Fibroblast of skin of back (primary cell): Measurements from ENCODE around the gene FGFBP3.
"Not testable (repeated sequence)": the region's sequence is repeated elsewhere in the genome, so short reads cannot be mapped to it uniquely, and the experiment has no call there.

Experiments
- DNase-seq: peaks from one replicate; pipeline ENCODE4 v3.0.0-alpha.2; 2013

Gene FGFBP3

GRCh38 chr10:91901784-91902677 is 7.3 kb downstream of the FGFBP3 start:
- DNase-seq = peak; percentile 91

DNA sequence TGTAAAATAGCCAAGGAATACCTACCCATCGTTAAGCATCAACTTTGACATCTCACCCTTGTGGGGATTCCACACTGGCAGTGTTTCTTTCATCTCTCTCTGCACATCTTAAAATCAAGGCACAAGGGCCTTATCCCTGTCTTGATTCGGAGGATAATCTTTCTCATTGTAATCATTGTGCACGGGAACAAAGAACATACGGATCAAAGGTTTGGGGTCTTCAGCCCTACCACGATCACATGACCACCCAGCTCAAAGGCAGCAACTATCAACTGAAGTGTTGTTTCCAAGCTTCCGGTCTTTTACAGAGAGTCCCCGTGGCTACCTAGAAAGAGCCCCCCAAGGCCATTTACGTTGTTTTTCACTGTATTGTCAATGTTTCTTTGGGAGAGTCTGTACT is 11.9 kb downstream of the FGFBP3 start:
- DNase-seq = no peak

DNA sequence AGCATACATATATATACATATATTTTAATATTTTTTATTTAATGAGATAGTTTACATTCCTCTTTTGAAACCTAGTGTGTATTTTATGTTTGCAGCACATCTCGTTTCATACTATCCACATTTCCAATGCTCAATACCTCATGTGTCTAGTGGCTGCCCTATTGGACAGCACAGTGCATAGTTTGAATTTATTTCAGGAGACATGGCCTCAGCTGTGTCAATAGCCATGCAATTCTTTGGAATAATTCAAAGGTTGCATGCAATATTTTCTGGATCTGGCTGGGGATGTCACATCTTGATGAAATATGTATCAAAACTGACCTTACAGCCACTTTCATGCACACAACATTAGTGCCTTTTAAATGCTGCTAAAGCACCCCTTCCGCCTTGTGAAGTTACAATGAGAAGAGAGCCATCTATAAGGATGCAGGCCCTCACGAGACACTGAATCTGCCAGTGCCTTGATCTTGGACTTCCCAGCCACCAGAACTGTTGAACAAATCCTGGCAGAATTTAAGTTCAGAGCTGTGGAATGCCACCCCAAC is 13.0 kb downstream of the FGFBP3 start:
- DNase-seq = no peak

GRCh38 chr10:91894261-91894685 is 15.0 kb downstream of the FGFBP3 start:
- not testable (repeated sequence) for DNase-seq

GRCh38 chr10:91893051-91893450 is 16.2 kb downstream of the FGFBP3 start:
- no peak for DNase-seq

DNA sequence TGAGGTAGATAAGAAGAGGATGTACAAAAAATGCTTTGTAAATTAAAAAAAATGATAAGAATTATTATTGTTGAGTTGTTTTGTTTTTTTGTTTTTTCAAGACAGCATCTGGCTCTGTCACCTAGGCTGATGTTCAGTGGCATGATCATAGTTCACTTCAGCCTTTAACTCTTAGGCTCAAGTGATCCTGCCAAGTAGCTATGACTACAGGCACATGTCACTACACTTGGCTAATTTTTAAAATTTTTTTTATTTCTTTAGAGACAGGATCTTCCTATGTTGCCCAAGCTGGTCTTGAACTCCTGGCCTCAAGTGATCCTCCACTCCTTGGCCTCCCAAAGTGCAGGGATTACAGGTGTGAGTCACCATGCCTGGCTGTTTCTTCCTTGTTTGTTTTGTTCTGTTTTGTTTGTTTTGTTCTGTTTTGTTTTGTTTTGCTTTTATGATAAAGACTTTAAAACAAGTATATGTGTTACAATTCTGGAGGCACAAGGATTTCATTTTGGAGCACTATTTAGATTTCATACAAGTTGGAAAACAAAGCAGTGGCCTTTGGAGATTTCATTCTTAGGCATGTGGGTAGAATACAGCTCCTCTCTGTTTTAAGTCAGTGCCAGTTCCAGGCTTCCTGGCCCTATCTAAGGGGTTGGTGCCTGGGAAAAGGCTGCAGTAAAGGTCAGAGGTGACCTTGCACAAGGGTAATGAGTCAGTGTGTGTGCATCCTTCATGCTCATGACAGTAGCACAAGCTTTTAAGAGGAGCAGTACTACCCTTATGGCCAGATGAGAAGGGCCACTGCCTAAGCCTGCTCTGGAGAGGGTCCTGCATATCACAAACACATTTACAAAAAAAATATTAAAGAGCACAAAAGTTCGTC is 17.9 kb downstream of the FGFBP3 start:
- DNase-seq = no peak

DNA sequence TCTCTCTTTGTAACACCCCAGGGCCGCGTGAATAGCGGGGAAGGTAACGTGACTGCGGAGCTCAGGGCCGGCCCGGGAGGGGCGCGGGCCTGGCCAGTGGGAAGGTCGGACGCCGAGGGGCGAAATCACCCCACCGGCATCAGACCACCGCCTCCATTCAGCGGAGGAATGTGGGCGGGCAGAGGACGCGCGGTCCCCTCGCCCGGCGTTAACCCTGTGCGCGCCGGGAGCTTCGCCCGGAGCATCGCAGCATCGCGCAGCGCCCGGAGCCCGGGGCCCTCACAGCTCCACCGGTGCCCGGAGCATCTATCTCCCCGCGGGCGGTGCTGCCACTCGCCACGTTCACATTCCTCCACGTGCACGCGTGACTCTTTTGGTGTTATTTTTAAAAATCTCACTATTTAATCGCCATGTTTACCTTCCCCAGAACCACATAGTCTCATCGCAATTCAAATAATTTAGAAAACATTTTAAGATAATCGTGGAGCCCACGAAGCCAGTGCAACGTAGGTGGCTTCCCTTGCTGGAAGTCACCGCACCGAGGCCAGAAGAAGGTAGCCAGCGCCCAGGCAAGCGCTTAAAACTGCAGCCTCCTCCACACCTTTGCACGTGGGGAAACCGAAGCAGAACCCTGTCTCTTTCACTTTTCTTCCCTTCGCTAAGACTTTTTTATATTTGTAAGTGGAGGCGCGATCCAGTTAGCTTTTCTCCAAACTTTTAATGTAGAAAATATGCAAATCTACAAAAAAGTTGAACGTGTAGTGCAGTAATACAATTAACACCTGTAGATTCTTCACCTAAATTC is 21.8 kb downstream of the FGFBP3 start:
- peak; percentile 30 for DNase-seq

GRCh38 chr10:91886954-91887271 is 22.4 kb downstream of the FGFBP3 start:
- no peak for DNase-seq

GRCh38 chr10:91885362-91886079 is 23.8 kb downstream of the FGFBP3 start:
- DNase-seq = no peak

DNA sequence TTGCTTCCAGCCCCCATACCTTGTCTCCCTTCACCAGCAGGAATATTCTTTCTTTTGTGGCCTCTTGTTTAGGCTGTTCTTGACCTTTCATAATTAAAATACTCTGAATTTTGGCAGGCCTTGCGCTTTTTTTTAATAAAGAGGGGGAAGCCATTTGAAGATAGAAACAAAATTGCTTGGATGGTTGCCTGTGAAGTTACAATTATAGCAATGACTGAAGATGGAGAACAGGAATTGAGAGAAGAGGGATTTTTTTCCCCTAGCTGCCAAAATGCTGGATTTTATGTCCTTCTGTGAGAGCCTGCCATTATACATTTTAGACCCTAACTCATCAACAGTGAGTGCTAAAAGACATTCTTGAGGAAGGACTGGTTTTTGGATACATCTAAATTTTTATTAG is 24.8 kb downstream of the FGFBP3 start:
- no peak for DNase-seq

GRCh38 chr10:91883549-91884444 is 25.5 kb downstream of the FGFBP3 start:
- peak; percentile 58 for DNase-seq

- no peak for DNase-seq
Observed at GRCh38 chr10:91880310-91880709, 29.0 kb downstream of the FGFBP3 start.

DNA sequence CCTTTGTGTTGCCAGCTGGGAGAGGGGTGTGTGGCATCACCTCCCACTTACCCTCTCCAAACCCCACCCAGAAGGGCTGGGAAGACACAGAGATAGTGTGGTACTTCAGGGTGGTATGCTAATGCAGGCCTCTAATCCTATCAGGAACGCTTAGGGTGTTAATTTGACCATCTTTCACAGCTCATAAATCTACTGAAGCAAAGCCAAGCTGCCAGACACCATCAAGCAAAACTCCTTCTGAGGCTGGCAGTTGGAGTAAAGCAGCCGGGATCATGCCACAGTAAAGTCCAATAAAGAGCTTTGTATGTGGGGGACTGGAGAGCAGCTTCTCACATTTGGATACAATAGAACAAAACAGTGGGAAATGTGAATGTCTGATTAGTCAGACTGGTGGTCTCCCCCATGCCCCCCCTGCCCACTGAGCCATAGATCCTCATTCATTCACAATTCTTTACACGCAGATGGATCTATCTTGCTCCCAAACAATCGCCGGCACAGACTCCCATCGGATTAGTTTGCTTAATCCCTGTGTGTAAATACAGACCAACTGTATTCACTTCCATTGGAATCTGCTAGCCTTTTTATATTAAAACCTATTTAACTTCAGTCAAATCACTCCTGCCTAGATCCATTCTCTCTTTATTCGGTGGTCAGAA is 29.6 kb downstream of the FGFBP3 start:
- no peak for DNase-seq

- no peak for DNase-seq
Observed at GRCh38 chr10:91875779-91876178, 33.5 kb downstream of the FGFBP3 start.

- no peak for DNase-seq
Observed at GRCh38 chr10:91875156-91875555, 34.1 kb downstream of the FGFBP3 start.

DNA sequence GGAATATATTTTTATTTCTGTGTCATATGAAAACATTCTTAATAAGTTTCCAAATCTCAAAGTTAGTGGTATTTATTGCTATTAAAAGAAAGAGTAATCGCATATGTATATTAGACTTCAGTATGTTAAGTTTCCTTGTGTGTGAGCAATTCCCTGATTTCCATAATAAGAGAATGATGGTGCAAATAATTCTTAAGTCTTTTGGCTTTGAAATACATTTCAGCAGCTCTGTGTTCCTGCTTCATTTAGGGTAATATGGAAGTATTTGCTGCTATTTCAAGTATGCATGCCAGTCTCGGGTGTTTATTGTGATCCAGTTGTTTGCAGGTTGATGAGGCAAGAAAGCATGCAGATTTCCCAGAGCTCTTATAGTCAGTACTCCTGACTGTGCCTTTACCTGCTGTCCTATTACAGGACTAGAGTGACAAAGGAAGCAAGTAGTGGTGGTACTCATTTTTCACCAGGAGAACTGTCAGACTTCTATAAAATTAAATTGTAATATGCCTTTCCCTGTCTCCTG is 43.7 kb downstream of the FGFBP3 start:
- DNase-seq = no peak

GRCh38 chr10:91864744-91865143 is 44.5 kb downstream of the FGFBP3 start:
- DNase-seq = no peak

GRCh38 chr10:91864099-91864498 is 45.2 kb downstream of the FGFBP3 start:
- no peak for DNase-seq

- DNase-seq = no peak
Observed at GRCh38 chr10:91860885-91861284, 48.4 kb downstream of the FGFBP3 start.

GRCh38 chr10:91856637-91857036 is 52.6 kb downstream of the FGFBP3 start:
- no peak for DNase-seq
